HG02588 (cell line): ENCODE results near the gene SELE.
A peak's percentile ranks its signal among the peaks of the same experiment; 100 is the strongest.
"Not testable (repeated sequence)": the region's sequence is repeated elsewhere in the genome, so short reads cannot be mapped to it uniquely, and the experiment has no call there.

ENCODE experiments used
- ATAC-seq: cut with Tn5 transposase; IDR thresholded peaks from one replicate; pipeline ENCODE4 v1.9.1; 2021; ENCODE audit warnings: mild to moderate bottlenecking, moderate library complexity; ENCODE audit not compliant: unreplicated experiment

SELE gene

GRCh38 chr1:169724168-169724567 lies 9.7 kb downstream of the SELE start:
- no peak for ATAC-seq

- no peak for ATAC-seq
Measured at GRCh38 chr1:169723763-169724162, 10.1 kb downstream of the SELE start.

- ATAC-seq, result no peak
Measured at GRCh38 chr1:169722779-169723178, 11.1 kb downstream of the SELE start.

- ATAC-seq, result not testable (repeated sequence)
Measured at GRCh38 chr1:169715100-169715499, 18.8 kb downstream of the SELE start.

GRCh38 chr1:169713090-169713489 lies 20.8 kb downstream of the SELE start:
- ATAC-seq, result not testable (repeated sequence)

- ATAC-seq, result no peak
Measured at GRCh38 chr1:169712309-169712631, 21.6 kb downstream of the SELE start.

GRCh38 chr1:169711469-169712308 lies 22.2 kb downstream of the SELE start, which contains the start of gene SELL:
Gene SELL, minus strand, starts transcription at chr1:169711620. Its CDS starts 122 bp downstream, at chr1:169711498.
- ATAC-seq, result peak; percentile 81

- ATAC-seq, result no peak
Measured at GRCh38 chr1:169708647-169709046, 25.2 kb downstream of the SELE start.

- no peak for ATAC-seq
Measured at GRCh38 chr1:169707912-169708604, 25.8 kb downstream of the SELE start.

GRCh38 chr1:169704797-169705196 lies 29.1 kb downstream of the SELE start:
- ATAC-seq, result no peak

GRCh38 chr1:169701261-169702005 lies 32.4 kb downstream of the SELE start:
- no peak for ATAC-seq

- ATAC-seq, result no peak
Measured at GRCh38 chr1:169699707-169700106, 34.2 kb downstream of the SELE start.

- ATAC-seq, result no peak
Measured at GRCh38 chr1:169698976-169699375, 34.9 kb downstream of the SELE start.

GRCh38 chr1:169697755-169698154 lies 36.1 kb downstream of the SELE start:
- ATAC-seq, result no peak

GRCh38 chr1:169696273-169697100 lies 37.4 kb downstream of the SELE start:
- no peak for ATAC-seq

- ATAC-seq, result no peak
Measured at GRCh38 chr1:169694304-169695075, 39.4 kb downstream of the SELE start.

- peak; percentile 48 for ATAC-seq
Measured at GRCh38 chr1:169692756-169693460, 41.0 kb downstream of the SELE start.

- no peak for ATAC-seq
Measured at GRCh38 chr1:169690489-169690888, 43.4 kb downstream of the SELE start.

GRCh38 chr1:169689395-169689794 lies 44.5 kb downstream of the SELE start:
- ATAC-seq, result no peak
